ENCODE measurements around the gene SPOCK3. TPM values are rescaled to one million over a fixed set of nuclear protein-coding genes. Genes with fewer than 3 reads are reported as not detected.

SPOCK3 gene
- total and polyA plus RNA-seq, 2 of the 13 experiments (the other 11 are each of a cell fraction or from before 2014, with no cell fraction given): not detected

DNA sequence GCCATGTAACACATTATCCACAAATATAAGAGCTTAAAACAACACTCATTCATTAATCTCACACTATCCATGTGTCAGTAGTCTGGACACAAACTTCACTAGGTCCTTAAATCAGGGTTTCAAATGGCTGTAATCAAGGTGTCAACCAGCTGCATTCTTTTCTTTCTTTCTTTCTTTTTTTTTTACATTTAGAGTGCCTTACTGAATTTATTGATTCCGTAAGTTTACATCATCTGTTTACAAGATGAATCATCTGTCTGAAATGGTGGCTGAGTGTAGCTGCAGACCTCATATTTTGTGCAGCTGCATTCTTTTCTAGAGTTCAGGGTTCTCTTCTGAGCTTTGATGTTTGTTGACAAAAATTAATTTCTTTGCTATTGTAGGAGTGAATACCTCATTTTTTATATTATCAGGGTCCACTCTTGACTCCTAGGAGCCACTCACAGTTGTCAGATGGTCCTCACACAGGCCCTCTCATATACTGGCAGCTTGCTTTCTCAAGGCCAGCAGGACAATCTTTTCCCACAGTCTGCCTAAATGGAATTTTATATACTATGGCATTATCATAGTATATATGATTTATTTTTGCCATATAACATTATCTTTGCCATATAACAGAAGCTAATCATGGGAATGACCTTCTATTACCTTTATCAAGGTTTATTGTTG is 37.8 kb downstream of the SPOCK3 start (continued):
- TF ChIP-seq, protein P1, sequence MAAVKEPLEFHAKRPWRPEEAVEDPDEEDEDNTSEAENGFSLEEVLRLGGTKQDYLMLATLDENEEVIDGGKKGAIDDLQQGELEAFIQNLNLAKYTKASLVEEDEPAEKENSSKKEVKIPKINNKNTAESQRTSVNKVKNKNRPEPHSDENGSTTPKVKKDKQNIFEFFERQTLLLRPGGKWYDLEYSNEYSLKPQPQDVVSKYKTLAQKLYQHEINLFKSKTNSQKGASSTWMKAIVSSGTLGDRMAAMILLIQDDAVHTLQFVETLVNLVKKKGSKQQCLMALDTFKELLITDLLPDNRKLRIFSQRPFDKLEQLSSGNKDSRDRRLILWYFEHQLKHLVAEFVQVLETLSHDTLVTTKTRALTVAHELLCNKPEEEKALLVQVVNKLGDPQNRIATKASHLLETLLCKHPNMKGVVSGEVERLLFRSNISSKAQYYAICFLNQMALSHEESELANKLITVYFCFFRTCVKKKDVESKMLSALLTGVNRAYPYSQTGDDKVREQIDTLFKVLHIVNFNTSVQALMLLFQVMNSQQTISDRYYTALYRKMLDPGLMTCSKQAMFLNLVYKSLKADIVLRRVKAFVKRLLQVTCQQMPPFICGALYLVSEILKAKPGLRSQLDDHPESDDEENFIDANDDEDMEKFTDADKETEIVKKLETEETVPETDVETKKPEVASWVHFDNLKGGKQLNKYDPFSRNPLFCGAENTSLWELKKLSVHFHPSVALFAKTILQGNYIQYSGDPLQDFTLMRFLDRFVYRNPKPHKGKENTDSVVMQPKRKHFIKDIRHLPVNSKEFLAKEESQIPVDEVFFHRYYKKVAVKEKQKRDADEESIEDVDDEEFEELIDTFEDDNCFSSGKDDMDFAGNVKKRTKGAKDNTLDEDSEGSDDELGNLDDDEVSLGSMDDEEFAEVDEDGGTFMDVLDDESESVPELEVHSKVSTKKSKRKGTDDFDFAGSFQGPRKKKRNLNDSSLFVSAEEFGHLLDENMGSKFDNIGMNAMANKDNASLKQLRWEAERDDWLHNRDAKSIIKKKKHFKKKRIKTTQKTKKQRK (IDR thresholded peaks at IDR 0.05; ENCODE audit: low read length): no peak
- TF ChIP-seq TCF7 (IDR thresholded peaks at IDR 0.05; ENCODE audit: low read depth) (peak; percentile 34; the same call in 1 of the 2 replicates), ATF7 (IDR thresholded peaks at IDR 0.05) (peak; percentile 35; the same call in 1 of the 2 replicates), ATF7 (CRISPR knock-in tag; IDR thresholded peaks at IDR 0.05) (no peak), ZSCAN25 (CRISPR knock-in tag; IDR thresholded peaks at IDR 0.05) (no peak), HMG20A (CRISPR knock-in tag; IDR thresholded peaks at IDR 0.05; ENCODE audit: borderline replicate concordance) (peak; percentile 30; the same call in 1 of the 2 replicates), SP4 (CRISPR knock-in tag; IDR thresholded peaks at IDR 0.05) (no peak), HNRNPL (IDR thresholded peaks at IDR 0.05; ENCODE audit: low read depth, low read length) (no peak), ZNF124 (CRISPR knock-in tag; IDR thresholded peaks at IDR 0.05) (no peak)
- TF ChIP-seq, protein P2, sequence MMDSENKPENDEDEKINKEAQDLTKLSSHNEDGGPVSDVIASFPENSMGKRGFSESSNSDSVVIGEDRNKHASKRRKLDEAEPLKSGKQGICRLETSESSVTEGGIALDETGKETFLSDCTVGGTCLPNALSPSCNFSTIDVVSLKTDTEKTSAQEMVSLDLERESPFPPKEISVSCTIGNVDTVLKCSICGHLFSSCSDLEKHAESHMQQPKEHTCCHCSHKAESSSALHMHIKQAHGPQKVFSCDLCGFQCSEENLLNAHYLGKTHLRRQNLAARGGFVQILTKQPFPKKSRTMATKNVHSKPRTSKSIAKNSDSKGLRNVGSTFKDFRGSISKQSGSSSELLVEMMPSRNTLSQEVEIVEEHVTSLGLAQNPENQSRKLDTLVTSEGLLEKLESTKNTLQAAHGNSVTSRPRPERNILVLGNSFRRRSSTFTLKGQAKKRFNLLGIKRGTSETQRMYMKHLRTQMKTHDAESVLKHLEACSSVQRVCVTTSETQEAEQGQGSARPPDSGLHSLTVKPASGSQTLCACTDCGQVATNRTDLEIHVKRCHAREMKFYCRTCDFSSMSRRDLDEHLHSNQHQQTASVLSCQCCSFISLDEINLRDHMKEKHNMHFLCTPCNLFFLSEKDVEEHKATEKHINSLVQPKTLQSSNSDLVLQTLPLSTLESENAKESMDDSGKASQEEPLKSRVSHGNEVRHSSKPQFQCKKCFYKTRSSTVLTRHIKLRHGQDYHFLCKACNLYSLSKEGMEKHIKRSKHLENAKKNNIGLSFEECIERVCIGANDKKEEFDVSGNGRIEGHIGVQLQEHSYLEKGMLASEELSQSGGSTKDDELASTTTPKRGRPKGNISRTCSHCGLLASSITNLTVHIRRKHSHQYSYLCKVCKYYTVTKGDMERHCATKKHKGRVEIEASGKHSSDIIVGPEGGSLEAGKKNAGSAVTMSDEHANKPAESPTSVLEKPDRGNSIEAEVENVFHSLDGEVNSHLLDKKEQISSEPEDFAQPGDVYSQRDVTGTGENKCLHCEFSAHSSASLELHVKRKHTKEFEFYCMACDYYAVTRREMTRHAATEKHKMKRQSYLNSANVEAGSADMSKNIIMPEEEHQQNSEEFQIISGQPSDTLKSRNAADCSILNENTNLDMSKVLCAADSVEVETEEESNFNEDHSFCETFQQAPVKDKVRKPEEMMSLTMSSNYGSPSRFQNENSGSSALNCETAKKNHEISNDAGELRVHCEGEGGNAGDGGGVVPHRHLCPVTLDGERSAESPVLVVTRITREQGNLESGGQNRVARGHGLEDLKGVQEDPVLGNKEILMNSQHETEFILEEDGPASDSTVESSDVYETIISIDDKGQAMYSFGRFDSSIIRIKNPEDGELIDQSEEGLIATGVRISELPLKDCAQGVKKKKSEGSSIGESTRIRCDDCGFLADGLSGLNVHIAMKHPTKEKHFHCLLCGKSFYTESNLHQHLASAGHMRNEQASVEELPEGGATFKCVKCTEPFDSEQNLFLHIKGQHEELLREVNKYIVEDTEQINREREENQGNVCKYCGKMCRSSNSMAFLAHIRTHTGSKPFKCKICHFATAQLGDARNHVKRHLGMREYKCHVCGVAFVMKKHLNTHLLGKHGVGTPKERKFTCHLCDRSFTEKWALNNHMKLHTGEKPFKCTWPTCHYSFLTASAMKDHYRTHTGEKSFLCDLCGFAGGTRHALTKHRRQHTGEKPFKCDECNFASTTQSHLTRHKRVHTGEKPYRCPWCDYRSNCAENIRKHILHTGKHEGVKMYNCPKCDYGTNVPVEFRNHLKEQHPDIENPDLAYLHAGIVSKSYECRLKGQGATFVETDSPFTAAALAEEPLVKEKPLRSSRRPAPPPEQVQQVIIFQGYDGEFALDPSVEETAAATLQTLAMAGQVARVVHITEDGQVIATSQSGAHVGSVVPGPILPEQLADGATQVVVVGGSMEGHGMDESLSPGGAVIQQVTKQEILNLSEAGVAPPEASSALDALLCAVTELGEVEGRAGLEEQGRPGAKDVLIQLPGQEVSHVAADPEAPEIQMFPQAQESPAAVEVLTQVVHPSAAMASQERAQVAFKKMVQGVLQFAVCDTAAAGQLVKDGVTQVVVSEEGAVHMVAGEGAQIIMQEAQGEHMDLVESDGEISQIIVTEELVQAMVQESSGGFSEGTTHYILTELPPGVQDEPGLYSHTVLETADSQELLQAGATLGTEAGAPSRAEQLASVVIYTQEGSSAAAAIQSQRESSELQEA (CRISPR knock-in tag; IDR thresholded peaks at IDR 0.05; ENCODE audit: not compliant biosample characterization): no peak
- TF ChIP-seq, protein P3, sequence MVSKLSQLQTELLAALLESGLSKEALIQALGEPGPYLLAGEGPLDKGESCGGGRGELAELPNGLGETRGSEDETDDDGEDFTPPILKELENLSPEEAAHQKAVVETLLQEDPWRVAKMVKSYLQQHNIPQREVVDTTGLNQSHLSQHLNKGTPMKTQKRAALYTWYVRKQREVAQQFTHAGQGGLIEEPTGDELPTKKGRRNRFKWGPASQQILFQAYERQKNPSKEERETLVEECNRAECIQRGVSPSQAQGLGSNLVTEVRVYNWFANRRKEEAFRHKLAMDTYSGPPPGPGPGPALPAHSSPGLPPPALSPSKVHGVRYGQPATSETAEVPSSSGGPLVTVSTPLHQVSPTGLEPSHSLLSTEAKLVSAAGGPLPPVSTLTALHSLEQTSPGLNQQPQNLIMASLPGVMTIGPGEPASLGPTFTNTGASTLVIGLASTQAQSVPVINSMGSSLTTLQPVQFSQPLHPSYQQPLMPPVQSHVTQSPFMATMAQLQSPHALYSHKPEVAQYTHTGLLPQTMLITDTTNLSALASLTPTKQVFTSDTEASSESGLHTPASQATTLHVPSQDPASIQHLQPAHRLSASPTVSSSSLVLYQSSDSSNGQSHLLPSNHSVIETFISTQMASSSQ (IDR thresholded peaks at IDR 0.05; ENCODE audit: low read depth): no peak
- TF ChIP-seq, protein P3 (CRISPR knock-in tag; IDR thresholded peaks at IDR 0.05; ENCODE audit: borderline replicate concordance): no peak
- TF ChIP-seq, protein P4, sequence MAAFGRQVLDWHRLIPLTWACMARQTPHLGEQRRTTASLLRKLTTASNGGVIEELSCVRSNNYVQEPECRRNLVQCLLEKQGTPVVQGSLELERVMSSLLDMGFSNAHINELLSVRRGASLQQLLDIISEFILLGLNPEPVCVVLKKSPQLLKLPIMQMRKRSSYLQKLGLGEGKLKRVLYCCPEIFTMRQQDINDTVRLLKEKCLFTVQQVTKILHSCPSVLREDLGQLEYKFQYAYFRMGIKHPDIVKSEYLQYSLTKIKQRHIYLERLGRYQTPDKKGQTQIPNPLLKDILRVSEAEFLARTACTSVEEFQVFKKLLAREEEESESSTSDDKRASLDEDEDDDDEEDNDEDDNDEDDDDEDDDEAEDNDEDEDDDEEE (CRISPR knock-in tag; IDR thresholded peaks at IDR 0.05): no peak
